Measurements from ENCODE around the gene XXYLT1.

The XXYLT1 gene

GRCh38 chr3:195245531-195245951 is 25.4 kb downstream of the XXYLT1 start:
- Histone ChIP-seq H3K9me3 (replicated peaks in 1 of 11) (peaks cover 10 to 20% (median 15%) of the 10 kb centered on the region in 11 experiments; a peak in 19 of 22 replicates), H3K4me1 (peaks cover 0 to 12% (median 5%) of the 10 kb centered on the region in 10 experiments; a peak in 12 of 20 replicates), H3K4me2 (no peak overlapping the region), H3K27ac (no peak overlapping the region), H4K20me1 (peaks cover 0 to 53% (median 18%) of the 10 kb centered on the region in 11 experiments; a peak in 14 of 22 replicates), H3K4me3 (no peak overlapping the region), H3K9ac (no peak overlapping the region), H3K36me3 (peaks cover 11 to 41% (median 23%) of the 10 kb centered on the region in 11 experiments; a peak in 19 of 22 replicates), H3K27me3 (no peaks in the 10 kb centered on the region)
- no peak for TF ChIP-seq Cebpa-rat (IDR thresholded peaks at IDR 0.05)

GRCh38 chr3:195241592-195242355 is 29.2 kb downstream of the XXYLT1 start:
- no peak overlapping the region for H3K4me2 ChIP-seq
- no peak overlapping the region for H3K27ac ChIP-seq
- no peak overlapping the region for H3K4me3 ChIP-seq
- no peak overlapping the region for H3K9ac ChIP-seq
- no peak for TF ChIP-seq Cebpa-rat (IDR thresholded peaks at IDR 0.05)
- no peaks in the 10 kb centered on the region for H3K27me3 ChIP-seq
- H3K9me3 ChIP-seq (replicated peaks in 1 of 11) = peaks cover 0 to 14% (median 7%) of the 10 kb centered on the region in 11 experiments; a peak in 17 of 22 replicates
- H3K4me1 ChIP-seq = peaks cover 0 to 10% (median 0%) of the 10 kb centered on the region in 10 experiments; a peak in 4 of 20 replicates
- H3K36me3 ChIP-seq = peaks cover 15 to 32% (median 23%) of the 10 kb centered on the region in 11 experiments; a peak in 21 of 22 replicates
- peaks cover 0 to 49% (median 10%) of the 10 kb centered on the region in 11 experiments; a peak in 8 of 22 replicates for H4K20me1 ChIP-seq

GRCh38 chr3:195240939-195241338 is 30.0 kb downstream of the XXYLT1 start:
- Histone ChIP-seq H3K4me2 (0 out of 22 replicates have a peak overlapping the region, but pooled peaks of 1 of the 11 experiments have one; percentile 7), H4K20me1 (peaks cover 0 to 49% (median 9%) of the 10 kb centered on the region in 11 experiments; a peak in 8 of 22 replicates), H3K36me3 (peaks cover 17 to 32% (median 21%) of the 10 kb centered on the region in 11 experiments; a peak in 21 of 22 replicates), H3K4me3 (no peak overlapping the region), H3K9me3 (replicated peaks in 1 of 11) (peaks cover 0 to 22% (median 15%) of the 10 kb centered on the region in 11 experiments; a peak in 17 of 22 replicates), H3K4me1 (peaks cover 0 to 10% (median 0%) of the 10 kb centered on the region in 10 experiments; a peak in 4 of 20 replicates), H3K27me3 (no peaks in the 10 kb centered on the region), H3K9ac (no peak overlapping the region), H3K27ac (no peak overlapping the region)
- no peak for TF ChIP-seq Cebpa-rat (IDR thresholded peaks at IDR 0.05)

GRCh38 chr3:195240171-195240701 is 30.7 kb downstream of the XXYLT1 start:
- no peaks in the 10 kb centered on the region for H3K27me3 ChIP-seq
- peak overlapping the region in 2 of 11 experiments; percentile 3 to 7; a peak in 1 of 22 replicates for H3K4me2 ChIP-seq
- H3K9me3 ChIP-seq (replicated peaks in 1 of 11) = peaks cover 0 to 24% (median 15%) of the 10 kb centered on the region in 11 experiments; a peak in 17 of 22 replicates
- peaks cover 13 to 39% (median 24%) of the 10 kb centered on the region in 11 experiments; a peak in 20 of 22 replicates for H3K36me3 ChIP-seq
- H4K20me1 ChIP-seq = peaks cover 0 to 49% (median 6%) of the 10 kb centered on the region in 11 experiments; a peak in 8 of 22 replicates
- H3K9ac ChIP-seq = no peak overlapping the region
- TF ChIP-seq Cebpa-rat (IDR thresholded peaks at IDR 0.05) = no peak
- peaks cover 0 to 10% (median 0%) of the 10 kb centered on the region in 10 experiments; a peak in 4 of 20 replicates for H3K4me1 ChIP-seq
- H3K27ac ChIP-seq = no peak overlapping the region
- H3K4me3 ChIP-seq = no peak overlapping the region

GRCh38 chr3:195239121-195239520 is 31.8 kb downstream of the XXYLT1 start:
- Histone ChIP-seq H4K20me1 (peaks cover 0 to 46% (median 6%) of the 10 kb centered on the region in 11 experiments; a peak in 8 of 22 replicates), H3K9ac (no peak overlapping the region), H3K27me3 (no peaks in the 10 kb centered on the region), H3K4me3 (no peak overlapping the region), H3K27ac (no peak overlapping the region), H3K36me3 (peaks cover 12 to 44% (median 24%) of the 10 kb centered on the region in 11 experiments; a peak in 20 of 22 replicates), H3K9me3 (replicated peaks in 1 of 11) (peaks cover 0 to 24% (median 18%) of the 10 kb centered on the region in 11 experiments; a peak in 17 of 22 replicates), H3K4me2 (no peak overlapping the region), H3K4me1 (peaks cover 0 to 10% (median 0%) of the 10 kb centered on the region in 10 experiments; a peak in 4 of 20 replicates)
- no peak for TF ChIP-seq Cebpa-rat (IDR thresholded peaks at IDR 0.05)

GRCh38 chr3:195238586-195239118 is 32.3 kb downstream of the XXYLT1 start:
- peaks cover 0 to 41% (median 6%) of the 10 kb centered on the region in 11 experiments; a peak in 8 of 22 replicates for H4K20me1 ChIP-seq
- H3K4me3 ChIP-seq = no peak overlapping the region
- H3K9me3 ChIP-seq (replicated peaks in 1 of 11) = peaks cover 0 to 24% (median 18%) of the 10 kb centered on the region in 11 experiments; a peak in 17 of 22 replicates
- no peak for TF ChIP-seq Cebpa-rat (IDR thresholded peaks at IDR 0.05)
- H3K4me2 ChIP-seq = no peak overlapping the region
- no peak overlapping the region for H3K9ac ChIP-seq
- H3K36me3 ChIP-seq = peaks cover 12 to 44% (median 24%) of the 10 kb centered on the region in 11 experiments; a peak in 20 of 22 replicates
- no peak overlapping the region for H3K27ac ChIP-seq
- peaks cover 0 to 10% (median 0%) of the 10 kb centered on the region in 10 experiments; a peak in 4 of 20 replicates for H3K4me1 ChIP-seq
- no peaks in the 10 kb centered on the region for H3K27me3 ChIP-seq

- Histone ChIP-seq H4K20me1 (peaks cover 0 to 40% (median 6%) of the 10 kb centered on the region in 11 experiments; a peak in 8 of 22 replicates), H3K4me3 (no peak overlapping the region), H3K4me2 (no peak overlapping the region), H3K27me3 (no peaks in the 10 kb centered on the region), H3K9ac (no peak overlapping the region), H3K27ac (no peak overlapping the region), H3K36me3 (peaks cover 12 to 44% (median 24%) of the 10 kb centered on the region in 11 experiments; a peak in 20 of 22 replicates), H3K9me3 (replicated peaks in 1 of 11) (peaks cover 0 to 24% (median 18%) of the 10 kb centered on the region in 11 experiments; a peak in 17 of 22 replicates), H3K4me1 (peaks cover 0 to 10% (median 0%) of the 10 kb centered on the region in 10 experiments; a peak in 4 of 20 replicates)
- TF ChIP-seq Cebpa-rat (IDR thresholded peaks at IDR 0.05) = no peak
These were observed 32.8 kb downstream of the XXYLT1 start for GRCh38 chr3:195238081-195238571.

Measured in BLaER1 treated with 17β-estradiol and CSF1 and Interleukin-3, amounts not matched to agents 10 nM and 100 nM (cell line).